GM21528 (cell line): Measurements from ENCODE around the gene TMEM184A.

Source experiments
- ATAC-seq: cut with Tn5 transposase; IDR thresholded peaks from one replicate; pipeline ENCODE4 v1.9.1; 2021; ENCODE audit warnings: mild to moderate bottlenecking, moderate library complexity; ENCODE audit not compliant: unreplicated experiment, low FRiP score

Gene TMEM184A

DNA sequence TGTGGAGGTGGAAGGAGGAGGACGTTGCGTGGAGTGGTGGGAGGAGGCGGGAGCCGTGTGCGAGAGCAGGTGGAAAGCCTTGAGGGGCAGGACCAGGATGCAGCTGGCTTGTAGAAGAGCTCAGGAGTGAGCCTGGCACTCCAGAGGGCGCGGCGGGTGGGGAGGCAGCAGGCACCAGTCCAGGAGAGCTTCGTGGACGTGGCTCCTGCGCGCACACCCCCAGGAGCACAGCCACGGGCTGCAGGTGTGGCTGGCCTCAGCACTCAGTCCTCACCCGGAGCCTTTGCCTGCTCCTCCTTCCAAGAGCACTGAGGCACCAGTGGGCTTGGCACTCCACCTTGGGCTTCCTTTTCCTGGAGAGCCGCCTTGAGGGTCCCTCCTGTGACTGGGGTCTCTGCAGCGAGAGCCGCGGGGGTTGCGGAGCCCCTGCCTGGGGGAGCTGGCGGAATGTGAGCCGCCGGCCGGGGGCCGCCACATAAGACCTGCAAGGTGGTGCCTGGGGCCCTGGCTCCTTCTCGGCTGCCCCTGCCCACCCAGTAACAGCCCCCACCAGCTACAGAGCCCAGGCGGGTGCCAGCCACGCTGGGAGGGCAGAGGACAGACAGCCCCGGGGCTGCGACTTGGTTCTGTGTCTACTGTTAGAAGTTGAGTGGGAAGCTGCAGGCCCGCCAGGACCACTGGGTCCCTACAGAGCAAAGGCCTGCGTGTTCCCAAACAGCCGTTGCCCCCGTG is 14.4 kb downstream of the TMEM184A start:
- ATAC-seq, result no peak

DNA sequence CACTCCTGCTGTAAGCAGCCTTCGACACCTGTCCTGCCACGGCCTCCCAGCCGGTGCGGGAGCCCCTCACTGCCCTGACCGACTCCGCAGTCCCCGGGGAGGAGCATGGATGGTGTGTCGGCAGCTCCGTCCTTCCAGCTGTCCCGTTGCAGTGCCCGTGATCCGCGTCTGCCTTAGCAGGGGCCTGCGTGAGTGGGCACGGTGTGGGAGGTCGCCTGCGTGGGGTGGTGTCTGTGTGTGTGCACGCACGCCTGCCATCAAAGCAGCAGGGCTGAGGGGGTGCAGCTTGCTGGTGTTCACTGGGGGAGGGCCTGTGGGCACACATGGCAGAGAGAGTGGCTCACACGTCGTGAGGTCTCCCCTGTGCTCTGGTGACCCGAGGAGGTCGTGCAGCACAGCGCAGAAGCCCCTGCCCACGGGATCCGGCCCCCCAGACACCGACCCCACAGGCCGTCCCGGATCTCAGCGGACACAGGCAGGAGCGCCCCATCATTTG is 15.2 kb downstream of the TMEM184A start:
- ATAC-seq, result no peak

DNA sequence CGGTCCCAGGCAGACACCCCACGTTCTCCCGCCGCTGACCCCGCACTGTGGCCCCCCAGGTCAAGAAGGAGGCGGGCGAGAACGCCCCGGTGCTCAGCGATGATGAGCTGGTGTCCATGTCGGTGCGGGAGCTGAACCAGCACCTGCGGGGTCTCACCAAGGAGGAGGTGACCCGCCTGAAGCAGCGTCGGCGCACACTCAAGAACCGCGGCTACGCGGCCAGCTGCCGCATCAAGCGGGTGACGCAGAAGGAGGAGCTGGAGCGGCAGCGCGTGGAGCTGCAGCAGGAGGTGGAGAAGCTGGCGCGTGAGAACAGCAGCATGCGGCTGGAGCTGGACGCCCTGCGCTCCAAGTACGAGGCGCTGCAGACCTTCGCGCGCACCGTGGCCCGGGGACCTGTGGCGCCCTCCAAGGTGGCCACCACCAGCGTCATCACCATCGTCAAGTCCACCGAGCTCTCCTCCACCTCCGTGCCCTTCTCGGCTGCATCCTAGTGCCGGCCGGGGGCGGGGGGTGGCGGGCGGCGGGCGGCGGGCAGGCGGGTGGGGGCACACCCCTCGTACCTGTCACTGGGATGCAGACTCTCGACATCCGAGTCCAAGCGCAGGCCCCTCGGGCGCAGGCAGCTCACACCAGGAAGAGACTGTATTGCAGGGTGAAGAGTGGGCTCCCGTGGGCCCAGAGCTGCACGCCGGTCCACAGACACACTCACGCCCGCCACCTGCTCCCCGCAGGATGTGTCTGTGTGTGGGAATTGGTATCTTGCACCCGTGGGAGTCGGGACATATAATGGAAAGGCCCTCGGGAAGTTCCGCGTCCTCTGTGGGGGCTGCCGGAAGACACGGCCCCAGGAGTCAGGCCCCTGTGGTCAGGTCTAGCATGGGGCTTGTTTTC is 15.9 kb downstream of the TMEM184A start:
- no peak for ATAC-seq

GRCh38 chr7:1539181-1539881 is 16.7 kb downstream of the TMEM184A start:
- ATAC-seq, result no peak

GRCh38 chr7:1538544-1539180 is 17.3 kb downstream of the TMEM184A start:
- ATAC-seq, result no peak

DNA sequence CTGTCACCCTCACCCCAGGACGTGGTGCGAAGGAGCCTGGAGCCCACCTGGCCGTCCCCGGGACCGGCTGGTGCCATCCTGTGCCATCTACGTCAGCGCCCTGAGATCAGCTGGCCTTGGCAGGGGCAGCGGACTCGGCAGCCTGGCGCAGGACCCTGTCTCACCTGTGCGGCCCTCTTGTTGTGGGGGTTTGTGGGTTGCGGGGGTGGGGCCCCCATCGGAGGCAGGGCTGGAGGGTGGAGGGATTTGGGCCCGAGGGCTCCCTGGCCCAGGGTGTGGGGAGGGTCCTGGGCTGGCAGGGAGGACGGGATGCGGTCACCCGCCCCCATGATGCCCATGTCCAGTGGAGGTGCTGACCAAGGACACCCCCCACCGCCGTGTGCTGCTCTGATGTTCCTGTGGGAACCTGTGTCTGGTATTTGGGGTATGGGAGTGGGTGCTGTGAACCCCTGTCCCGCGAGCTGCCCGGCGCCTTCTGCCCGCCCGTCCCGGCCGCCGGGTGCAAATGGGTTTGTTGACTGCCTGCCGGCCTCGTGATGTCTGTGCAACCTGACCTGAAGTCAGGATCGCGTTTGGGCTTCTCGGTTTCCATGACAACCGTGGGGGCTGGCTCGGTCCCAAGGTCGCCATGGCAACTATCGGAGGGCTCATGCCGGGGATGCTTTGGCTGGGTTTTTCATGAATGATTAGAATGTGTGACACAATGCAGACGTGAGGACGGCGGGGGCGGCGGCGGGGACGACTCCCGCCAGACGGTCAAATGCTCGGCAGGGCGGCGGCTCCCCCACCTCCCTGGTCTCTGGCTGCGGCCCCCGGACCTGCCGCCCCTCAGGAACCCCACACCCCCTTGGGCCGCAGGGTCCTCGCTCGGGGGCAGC is 18.2 kb downstream of the TMEM184A start:
- no peak for ATAC-seq

GRCh38 chr7:1536743-1537534 is 19.1 kb downstream of the TMEM184A start:
- no peak for ATAC-seq

- ATAC-seq, result no peak
Observed at GRCh38 chr7:1536455-1536742, 19.6 kb downstream of the TMEM184A start.

DNA sequence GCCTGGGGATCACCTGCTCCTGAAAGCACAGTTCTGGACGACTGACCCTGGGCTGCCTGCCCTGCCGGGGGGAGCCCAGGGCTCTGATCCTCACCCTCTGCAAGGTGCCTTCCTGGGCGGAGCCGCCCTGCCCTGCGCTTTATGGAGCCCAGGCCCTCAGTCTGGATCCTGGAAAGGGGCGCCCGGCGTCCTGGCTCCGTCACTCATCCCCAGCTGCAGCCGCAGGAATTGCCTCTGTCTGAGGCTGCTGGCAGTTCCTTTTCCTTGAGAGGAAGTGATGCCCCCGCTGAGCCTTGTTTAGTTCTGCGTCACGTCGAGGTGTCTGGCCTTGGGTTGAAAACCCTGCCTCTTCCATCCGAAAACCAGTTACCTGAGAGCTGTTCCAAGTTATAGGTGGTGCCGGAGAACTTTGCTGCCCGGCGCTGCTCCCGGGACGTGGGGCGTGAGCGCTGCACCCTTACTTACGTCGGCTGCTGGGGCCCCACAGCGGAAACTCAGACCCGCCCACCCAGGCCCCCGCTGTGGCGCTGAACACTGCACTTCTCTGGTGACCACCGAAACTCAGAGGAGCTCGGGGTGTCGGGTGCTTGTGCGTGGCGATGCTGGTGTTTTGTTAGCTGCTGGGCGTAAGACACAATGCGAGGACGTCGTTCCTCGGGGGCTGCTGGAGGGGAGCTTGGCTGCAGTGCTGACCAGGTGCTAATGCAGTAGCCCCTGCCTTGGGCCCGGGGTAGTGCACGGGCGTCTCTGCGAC is 20.1 kb downstream of the TMEM184A start:
- no peak for ATAC-seq

GRCh38 chr7:1535100-1535458 is 20.9 kb downstream of the TMEM184A start:
- ATAC-seq, result no peak

GRCh38 chr7:1534330-1535099 is 21.5 kb downstream of the TMEM184A start:
- no peak for ATAC-seq

DNA sequence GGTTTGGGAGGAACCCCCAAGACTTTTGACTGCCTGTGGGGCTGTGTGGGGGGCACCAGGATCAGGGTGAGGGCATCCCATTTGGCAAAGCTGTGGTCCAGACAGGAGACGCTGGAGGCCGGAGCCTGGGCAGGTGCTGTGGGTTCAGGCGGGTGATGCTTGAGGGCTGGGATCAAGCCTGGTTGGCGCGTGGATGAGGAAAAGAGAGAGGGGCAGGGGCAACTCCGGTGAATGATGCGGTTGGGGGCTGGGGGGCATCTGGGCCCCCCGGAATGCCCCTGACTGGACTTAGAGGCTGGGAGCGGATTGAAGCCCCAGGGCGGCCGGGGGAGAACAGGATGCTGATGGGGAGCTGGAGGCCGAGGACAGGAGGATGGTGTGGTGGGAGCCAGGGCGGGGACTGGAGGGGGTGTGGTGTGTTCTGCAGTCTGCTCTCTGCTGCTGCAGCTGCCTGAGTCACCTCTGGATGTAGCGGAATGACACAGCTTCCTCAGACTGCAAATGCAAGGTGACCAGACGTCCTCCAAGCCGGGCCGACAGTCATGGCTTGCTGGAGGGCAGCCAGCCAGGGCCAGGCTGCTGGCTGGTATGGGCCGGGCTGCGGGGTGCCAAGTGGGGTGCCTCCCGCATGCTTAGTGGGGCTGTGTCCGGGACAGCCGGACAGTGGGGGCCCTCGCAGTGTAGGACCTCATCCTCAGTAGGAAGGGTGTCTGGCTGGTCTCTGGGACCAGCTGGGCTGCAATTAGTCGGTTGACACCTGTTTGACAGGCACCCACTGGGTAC is 22.3 kb downstream of the TMEM184A start:
- ATAC-seq, result no peak

DNA sequence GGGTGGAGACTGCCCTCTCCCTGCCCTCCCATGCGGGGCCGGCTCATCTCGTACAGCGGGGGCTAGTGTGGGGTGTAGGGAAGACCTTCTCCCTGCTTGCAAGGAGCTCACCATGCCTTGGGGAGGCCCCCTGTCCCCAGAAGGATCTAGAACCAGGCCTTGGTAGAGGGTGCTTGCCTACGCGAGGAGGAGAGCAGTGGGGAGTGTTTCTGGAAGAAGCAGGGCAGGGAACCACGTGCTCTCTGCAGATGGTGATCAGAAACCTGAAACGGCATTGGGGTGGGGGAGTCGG is 22.8 kb downstream of the TMEM184A start:
- no peak for ATAC-seq

DNA sequence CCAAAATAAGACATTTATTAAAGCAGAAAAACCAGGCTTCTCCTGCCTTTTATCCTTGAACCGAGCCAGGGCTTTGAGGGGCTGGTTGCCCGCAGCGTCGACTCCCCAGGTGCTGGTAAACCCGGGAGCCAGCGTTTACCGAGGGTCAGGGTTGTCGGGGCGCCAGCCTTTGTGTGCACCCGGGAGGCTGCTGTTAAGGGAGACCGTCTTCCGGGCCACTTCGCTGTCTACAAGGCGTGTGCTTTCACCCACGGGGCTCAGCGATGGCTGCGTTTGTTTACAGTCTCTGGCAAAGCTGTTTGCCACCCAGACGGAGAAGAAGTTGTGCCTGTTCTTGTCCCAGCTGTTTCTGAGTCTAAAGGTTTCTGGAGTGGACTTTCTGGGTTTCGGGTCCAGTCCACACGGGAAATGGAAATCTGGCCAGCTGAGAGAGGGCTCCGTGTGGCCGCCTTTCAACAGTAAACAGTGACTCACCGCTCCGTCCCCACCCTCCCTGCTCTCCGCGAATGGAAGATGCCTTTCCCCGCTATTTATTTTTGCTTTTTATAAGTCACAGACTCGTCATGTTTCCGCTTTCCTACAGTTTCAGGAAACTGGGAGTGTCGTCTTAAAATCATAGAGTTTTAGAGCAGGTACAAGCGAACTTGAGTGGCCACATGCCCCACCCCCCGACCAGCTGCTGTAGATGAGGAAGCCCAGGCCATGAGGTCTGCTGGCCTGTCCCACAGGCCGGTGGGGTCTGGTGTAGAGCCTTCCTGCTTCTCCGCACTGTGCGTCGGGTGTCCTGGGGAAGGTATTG is 23.4 kb downstream of the TMEM184A start:
- no peak for ATAC-seq

GRCh38 chr7:1531979-1532455 is 24.0 kb downstream of the TMEM184A start:
- ATAC-seq, result no peak
